ENCODE results near the gene CFAP126.

GRCh38 chr1:161393151-161393550, 25.5 kb upstream of the CFAP126 start:
- TF ChIP-seq EZH2phosphoT487 (IDR thresholded peaks at IDR 0.05; ENCODE audit: borderline replicate concordance, low read length), result no peak
- no peak for TF ChIP-seq CTCF (IDR thresholded peaks at IDR 0.05; ENCODE audit: low read depth, low read length, poor library complexity, severe bottlenecking)

Data from DOHH2 (cell line).